GM12864 (cell line): Measurements from ENCODE around the gene SMAD2.

Source experiments
- DNase-seq: peaks from one replicate; pipeline ENCODE4 v3.0.0-alpha.2; 2011; ENCODE audit warnings: low read depth
- H3K4me3 ChIP-seq: 2 replicates; pipeline ENCODE4 v1.5.1; 2011; ENCODE audit warnings: mild to moderate bottlenecking, low read depth, low read length, control low read depth
- TF ChIP-seq, protein P1 (sequence below): IDR thresholded peaks from 2 replicates; pipeline ENCODE4 v1.5.1; 2011; ENCODE audit warnings: low read depth, mild to moderate bottlenecking, moderate library complexity, low read length, control low read depth, inconsistent platforms; ENCODE audit errors: missing control alignments

SMAD2 gene

DNA sequence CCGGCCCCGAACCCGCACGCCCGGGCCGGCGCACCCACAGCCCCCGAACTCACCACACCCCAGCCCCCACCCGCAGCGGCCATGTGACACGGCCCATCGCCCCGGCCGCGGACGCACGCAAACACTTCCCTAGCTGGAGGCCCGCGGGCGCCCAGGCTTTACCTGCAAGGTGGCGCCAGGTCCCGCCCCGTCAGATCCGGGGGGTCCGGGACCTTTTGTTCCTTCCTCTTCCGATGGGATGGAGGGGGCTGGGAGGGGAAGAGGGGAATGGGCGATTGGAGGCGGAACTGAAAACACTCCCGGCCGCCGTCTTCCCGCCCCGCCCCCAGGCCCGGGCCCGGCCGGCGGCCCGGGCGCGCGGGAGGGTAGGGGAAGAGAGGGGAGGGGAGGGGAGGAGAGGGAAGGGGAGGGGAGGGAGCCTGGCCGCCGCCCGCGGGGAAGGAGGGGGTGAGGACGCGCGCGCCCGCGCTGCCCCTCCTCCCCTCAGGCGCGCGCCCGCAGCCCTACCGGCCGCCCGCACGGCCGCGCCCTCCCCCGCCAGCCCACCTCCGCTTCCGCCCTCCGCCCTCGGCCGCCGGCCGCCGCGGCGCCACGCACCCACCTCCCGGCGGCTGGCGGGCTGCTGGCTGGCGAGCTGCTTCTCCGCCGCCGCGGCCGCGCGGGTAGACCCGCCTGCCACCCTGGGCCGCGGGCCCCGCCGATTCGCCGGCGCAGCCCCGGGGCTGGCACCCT lies at the start of gene SMAD2:
SMAD2 (minus strand) TSS at position 461 of the 732 bp plus-strand sequence. CDS start 33,903 bp downstream, outside the sequence.
- TF ChIP-seq, protein P1, sequence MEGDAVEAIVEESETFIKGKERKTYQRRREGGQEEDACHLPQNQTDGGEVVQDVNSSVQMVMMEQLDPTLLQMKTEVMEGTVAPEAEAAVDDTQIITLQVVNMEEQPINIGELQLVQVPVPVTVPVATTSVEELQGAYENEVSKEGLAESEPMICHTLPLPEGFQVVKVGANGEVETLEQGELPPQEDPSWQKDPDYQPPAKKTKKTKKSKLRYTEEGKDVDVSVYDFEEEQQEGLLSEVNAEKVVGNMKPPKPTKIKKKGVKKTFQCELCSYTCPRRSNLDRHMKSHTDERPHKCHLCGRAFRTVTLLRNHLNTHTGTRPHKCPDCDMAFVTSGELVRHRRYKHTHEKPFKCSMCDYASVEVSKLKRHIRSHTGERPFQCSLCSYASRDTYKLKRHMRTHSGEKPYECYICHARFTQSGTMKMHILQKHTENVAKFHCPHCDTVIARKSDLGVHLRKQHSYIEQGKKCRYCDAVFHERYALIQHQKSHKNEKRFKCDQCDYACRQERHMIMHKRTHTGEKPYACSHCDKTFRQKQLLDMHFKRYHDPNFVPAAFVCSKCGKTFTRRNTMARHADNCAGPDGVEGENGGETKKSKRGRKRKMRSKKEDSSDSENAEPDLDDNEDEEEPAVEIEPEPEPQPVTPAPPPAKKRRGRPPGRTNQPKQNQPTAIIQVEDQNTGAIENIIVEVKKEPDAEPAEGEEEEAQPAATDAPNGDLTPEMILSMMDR, result no peak

DNA sequence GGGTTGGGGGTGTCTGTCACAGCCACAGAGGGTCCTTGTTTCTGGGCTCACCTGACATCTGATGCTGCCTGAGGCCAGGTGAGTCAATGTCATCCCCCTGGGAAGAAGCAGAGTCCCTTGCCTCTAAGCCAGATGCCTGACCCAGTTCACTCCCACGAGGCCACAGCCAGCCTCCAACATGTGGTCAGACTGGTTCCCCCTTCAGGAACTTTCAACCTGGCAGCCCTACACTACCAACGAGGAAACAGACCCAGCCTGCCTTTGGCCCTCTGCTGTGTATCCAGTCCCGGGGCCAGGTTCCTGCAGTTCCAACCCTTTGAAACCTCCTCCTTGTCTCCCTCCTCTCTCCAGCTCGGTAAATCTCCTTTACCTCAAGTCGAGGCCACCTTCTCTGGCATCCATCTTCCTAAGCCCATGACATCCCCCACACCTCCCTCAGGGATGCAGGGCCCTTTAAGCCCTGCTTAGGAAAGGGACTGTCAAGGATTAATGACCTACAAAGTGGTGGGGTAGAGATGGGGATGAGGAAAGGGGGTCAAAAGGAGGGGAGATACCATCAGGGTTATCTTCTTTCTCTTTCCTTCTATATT lies 49.2 kb upstream of the SMAD2 start:
- H3K4me3 ChIP-seq, result no peak overlapping the region
- DNase-seq, result no peak
- TF ChIP-seq, protein P1, result no peak

More for the DNA sequence above, at the start of gene SMAD2:
- H3K4me3 ChIP-seq, result peak within 1 kb of the TSS; percentile 90
- DNase-seq, result peak; percentile 42

DNA sequence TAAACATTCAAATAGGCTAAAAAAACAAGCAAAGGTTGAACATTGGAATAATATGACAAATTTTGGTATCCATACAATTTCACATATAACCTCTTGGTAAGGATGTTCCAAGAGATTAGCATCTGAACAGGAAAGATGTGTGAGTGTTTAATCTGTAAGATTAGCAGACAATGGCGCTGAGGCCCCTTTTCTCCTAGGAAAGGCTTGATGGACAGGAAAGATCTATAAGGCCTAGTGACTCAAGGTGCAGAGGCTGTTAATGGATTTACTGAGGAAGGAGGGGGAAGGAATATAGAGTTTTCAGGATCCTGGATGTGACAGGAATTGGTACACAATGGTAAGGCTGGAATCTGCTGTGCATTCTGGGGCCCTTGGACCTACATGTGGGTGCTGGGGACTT lies 48.1 kb upstream of the SMAD2 start:
- TF ChIP-seq, protein P1, result no peak
- DNase-seq, result no peak

DNA sequence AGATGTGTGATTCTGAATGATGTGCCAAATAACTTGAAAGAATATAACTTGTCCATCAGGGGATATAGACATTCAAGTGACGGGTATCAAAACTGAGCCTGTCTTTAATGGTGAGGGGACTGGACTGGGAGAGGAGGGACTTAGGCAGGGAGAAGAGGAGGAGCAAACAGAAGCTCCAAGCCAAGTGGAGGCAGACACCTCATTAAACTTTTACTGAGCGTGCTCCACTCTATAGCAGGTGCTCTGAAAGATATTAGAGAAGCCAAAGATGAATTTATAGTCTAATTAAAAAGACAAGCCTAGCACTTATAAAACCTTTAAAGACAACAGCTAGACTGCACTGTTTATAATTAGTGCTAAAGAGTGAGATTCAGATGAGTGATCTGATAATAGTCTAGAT lies 47.7 kb upstream of the SMAD2 start:
- TF ChIP-seq, protein P1, result no peak
- DNase-seq, result no peak
- no peak overlapping the region for H3K4me3 ChIP-seq

More for the DNA sequence above, 48.1 kb upstream of the SMAD2 start:
- no peak overlapping the region for H3K4me3 ChIP-seq

DNA sequence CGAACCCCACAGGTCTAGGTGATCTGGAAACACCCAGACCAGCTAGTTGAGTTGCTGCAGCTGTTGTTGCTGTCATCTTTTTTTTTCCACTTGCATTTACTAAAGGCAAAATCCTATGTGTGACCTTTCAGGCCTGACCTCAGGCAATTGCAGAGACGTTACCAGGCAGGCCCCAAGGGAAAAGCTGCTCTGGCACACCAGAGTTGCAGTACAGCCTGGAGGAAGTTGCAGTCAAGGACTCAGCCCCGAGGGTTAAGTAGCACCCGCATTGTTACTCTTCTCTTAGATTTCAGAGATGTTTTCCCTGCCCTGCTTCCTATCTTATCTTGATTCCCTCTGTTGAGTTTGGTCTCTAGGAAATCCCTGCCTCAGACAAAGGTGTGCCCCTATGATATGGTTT lies 45.2 kb upstream of the SMAD2 start:
- TF ChIP-seq, protein P1, result no peak
- DNase-seq, result no peak
- no peak overlapping the region for H3K4me3 ChIP-seq

DNA sequence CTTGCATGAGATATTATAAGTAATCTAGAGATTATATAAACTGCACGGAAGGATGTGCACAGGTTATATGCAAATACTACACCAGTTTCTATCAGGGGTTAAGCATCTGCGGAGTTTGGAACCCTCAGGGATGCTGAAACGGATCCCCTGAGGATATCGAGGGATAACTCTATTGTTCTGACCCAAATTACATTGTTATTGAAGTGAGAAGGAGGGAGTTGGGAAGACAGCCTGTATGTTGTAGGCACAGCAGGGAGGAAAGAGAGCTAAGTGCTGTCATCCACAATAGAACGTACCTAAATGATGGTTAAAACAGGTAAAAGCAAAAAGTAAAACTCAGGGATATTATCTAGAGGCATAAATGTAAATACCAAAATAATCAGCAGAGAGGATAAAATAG lies 44.6 kb upstream of the SMAD2 start:
- DNase-seq, result no peak
- H3K4me3 ChIP-seq, result no peak overlapping the region
- TF ChIP-seq, protein P1, result no peak
